HG03354 (cell line): ENCODE measurements around the gene HIBCH.
"Not testable (repeated sequence)": the region's sequence is repeated elsewhere in the genome, so short reads cannot be mapped to it uniquely, and the experiment has no call there.

Experiments used
- ATAC-seq: cut with Tn5 transposase; IDR thresholded peaks from one replicate; pipeline ENCODE4 v1.9.1; 2021; ENCODE audit warnings: mild to moderate bottlenecking; ENCODE audit not compliant: unreplicated experiment, poor library complexity, severe bottlenecking

Gene HIBCH

GRCh38 chr2:190261851-190262250, 57.8 kb downstream of the HIBCH start:
- ATAC-seq: no peak

- ATAC-seq: no peak
Observed at GRCh38 chr2:190256087-190256486, 63.5 kb downstream of the HIBCH start.

DNA sequence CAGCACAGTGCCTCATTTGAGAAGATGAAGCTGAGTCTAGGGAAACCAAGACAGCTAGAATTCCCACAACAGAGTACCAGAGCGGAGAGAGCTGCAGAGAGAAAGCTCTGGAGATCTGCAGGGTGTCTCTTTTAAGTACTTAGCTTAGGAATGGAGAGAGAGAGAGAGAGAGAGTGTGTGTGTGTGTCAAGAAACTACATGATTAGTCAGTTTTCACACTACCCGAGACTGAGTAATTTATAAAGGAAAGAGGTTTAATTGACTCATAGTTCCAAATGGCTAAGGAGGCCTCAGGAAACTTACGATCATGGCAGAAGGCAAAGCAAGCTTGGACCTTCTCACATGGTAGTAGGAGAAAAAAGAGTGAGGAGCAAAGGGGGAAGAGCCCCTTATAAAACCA, 64.0 kb downstream of the HIBCH start:
- no peak for ATAC-seq

DNA sequence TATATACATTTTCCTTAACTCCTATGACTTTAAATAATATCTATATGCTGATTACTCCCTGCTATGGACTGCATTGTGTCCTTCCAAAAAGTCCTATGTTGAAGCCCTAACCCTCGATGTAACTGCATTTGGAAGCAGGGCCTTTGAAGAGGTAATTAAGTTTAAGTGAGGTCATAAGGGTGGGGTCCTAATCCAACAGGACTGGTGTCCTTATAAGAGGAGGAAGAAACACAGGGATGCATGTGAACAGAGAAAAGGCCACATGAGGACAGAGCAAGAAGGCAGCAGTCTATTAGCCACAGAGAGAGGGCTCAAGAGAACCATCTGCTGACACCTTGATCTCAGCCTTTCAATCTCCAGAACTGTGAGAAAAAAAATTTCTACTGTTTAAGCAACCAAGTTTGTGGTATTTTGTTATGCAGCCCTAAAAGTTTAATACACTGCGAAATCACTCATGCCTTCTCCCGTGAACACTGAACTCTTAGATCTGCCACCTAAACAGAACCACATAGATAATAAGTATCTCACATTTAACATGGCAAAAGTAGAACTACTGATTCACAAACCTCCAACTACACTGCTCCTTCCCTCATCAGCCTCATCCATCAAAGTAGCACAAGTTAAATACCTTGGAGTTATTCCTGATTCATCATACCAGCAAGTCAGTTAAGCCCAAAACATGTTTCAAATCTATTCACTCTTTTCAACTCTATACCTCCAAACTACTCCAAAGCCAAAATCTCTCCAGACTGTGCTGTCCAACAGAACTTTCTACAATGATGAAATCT, 65.4 kb downstream of the HIBCH start:
- ATAC-seq: no peak

GRCh38 chr2:190250421-190250820, 69.2 kb downstream of the HIBCH start:
- no peak for ATAC-seq

DNA sequence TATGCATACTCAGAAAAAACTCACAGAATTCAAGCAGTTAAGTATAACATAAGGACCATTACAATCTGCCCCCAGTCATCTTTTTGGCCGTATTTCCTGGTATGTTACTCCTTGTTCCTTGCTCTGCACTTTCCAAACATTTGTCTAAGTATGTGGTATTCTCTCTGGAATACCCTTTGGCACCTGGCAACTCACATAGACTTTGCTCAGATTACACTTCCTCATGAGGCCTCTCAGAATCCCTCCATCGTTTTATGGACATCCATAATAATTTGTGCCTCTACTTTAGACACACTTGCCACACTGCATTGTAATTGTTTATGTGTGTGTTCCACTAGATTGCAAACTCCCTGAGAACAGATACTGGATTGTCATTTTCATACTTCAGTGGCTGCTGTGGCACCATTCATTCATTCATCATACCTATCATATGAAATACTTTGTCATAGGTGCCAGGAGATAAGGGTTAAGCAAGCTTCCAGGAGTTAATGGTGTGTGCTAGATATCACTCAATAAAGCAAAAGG, 84.0 kb downstream of the HIBCH start:
- ATAC-seq: no peak

- ATAC-seq: no peak
Observed at GRCh38 chr2:190235101-190235500, 84.5 kb downstream of the HIBCH start.

DNA sequence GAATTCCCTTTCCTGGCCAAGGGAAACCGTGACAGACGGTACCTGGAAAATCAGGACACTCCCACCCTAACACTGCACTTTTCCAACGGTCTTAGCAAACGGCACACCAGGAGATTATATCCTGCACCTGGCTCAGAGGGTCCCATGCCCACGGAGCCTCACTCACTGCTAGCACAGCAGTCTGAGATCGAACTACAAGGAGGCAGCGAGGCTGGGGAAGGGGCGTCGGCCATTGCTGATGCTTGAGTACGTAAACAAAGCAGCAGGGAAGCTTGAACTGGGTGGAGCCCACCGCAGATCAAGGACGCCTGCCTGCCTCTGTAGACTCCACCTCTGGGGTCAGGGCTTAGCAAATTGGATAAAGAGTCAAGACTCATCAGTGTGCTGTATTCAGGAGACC, 95.6 kb downstream of the HIBCH start:
- ATAC-seq: not testable (repeated sequence)

DNA sequence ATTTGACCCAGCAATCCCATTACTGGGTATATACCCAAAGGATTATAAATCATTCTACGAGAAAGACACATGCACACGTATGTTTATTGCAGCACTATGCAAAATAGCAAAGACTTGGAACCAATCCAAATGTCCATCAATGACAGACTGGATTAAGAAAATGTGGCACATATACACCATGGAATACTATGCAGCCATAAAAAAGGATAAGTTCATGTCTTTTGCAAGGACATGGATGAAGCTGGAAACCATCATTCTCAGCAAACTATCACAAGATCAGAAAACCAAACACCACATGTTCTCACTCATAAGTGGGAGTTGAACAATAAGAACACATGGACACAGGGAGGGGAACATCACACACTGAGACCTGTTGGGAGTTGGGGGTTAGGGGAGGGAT, 96.9 kb downstream of the HIBCH start:
- not testable (repeated sequence) for ATAC-seq

DNA sequence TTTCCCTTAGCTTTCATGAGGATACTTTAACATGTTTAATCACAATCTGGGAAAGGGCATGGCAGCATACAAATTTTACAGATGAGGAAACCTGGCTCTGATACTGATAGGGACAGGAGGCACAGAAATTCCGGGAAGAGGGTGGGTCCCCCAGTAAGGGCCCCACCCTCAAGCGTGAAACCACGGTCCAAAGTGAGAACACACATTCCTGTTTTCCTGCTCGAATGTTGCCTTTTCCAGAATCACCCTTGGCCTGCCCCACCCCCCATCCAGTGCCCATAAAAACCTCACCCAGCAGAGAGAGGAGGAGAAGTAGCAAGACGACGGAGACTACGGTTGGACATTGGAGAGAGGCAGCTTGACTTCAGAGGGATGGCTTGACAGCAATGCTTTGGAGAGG, 98.2 kb downstream of the HIBCH start:
- ATAC-seq: no peak

DNA sequence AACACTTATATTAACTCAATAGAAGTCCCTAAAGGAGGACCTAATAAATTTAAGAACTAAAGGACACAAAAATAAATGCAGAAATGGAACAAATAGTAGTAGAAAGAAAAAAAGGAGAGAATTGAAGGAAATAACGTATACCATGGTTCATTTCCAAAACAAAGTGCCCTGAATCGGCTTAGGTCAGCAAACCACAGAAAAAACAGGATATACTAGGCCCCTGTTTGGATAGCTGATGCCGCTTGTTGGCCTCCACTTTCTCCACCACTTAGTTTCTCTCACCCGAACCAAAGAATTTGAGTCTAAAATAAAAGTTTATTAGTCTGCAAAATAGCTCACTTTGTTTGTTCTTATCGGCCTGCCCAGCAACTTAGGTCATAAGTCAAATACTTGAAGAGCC, 100.4 kb downstream of the HIBCH start:
- ATAC-seq: no peak

DNA sequence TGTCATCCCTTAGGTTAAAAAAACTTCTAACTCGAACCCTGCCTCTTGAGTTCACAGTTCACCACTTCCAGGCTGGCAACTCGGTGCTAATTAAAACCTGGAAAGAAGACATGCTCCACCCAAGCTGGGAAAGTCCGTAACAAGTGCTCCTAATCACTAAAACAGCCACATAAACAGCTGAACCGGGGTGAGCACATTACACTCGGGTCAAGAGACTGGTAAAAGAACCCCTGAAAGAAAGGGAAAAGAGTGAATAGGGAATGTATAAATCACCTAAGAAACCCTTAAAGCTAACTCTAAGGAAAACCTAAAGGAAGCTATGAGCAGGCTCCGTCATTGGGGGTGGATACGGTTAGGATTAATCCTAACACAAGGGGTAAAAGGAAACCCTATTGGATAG, 102.0 kb downstream of the HIBCH start:
- ATAC-seq: no peak

DNA sequence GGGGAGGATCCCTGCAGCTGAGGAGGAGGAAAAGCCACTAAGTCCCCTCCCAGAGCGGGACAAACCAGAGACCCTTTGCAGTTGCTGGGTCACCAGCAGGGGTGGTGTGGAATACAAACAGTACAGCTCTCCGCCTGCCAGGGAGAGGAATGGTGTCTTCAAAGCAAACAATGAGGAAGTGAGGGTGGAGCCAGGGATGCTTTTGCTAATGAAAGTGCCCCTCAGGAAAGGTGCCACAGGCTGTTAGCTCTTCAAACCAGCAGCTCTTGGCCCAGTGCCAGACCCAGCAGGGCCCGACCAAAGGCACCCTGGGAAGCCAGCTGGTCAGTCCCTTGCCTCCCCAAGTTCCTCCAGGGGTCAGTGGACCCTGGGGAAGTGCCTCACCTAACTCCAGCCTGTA, 102.8 kb downstream of the HIBCH start:
- ATAC-seq: no peak

GRCh38 chr2:190215620-190216019, 104.0 kb downstream of the HIBCH start:
- no peak for ATAC-seq

- no peak for ATAC-seq
Observed at GRCh38 chr2:190214426-190215194, 105.0 kb downstream of the HIBCH start.

GRCh38 chr2:190213441-190214335, 105.9 kb downstream of the HIBCH start:
- ATAC-seq: no peak

GRCh38 chr2:190210471-190210870, 109.2 kb downstream of the HIBCH start:
- ATAC-seq: no peak

DNA sequence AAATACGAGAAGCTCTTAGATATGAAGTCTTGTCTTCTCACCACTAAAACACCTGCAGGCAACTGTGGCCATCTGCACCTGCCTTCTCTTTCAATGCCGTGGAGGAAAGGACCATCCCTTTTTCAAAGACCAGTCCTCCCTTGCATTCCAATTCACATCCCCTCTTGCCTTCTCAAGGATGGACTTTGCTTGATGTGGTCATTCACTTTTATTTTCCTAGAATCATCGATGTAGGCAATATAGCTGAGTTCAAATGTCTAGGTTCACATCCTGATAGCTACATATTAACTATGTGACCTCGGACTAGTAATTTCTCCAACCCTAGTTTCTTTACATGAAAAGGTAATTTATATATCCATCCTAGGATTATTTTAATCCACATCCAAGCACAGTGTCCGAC, 110.1 kb downstream of the HIBCH start:
- ATAC-seq: no peak

GRCh38 chr2:190207930-190208329, 111.7 kb downstream of the HIBCH start:
- no peak for ATAC-seq

DNA sequence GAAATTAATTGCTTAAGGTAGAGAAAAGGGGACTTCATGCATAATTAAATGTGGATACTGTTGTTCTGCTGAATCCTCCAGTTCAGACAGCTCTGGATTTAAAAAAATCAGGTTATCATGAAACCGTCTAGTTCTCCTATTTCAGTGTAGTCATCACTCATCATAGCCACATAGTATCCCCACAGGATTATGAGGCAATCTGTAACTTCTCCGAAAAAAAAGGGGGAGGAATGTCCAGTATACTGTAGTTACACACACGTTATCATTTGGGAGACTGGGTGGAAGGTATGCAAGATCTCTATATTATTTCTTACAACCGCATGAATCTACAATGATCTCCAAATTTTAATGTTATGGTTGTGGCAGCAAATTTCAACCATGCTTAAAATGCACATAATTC, 114.0 kb downstream of the HIBCH start:
- ATAC-seq: no peak
